ENCODE results near the gene NHLRC4.

- TF ChIP-seq CTCF (IDR thresholded peaks at IDR 0.05) (no peak), POLR2A (IDR thresholded peaks at IDR 0.05) (no peak)
These were observed 32.7 kb upstream of the NHLRC4 start for GRCh38 chr16:534135-534534.

All from stomach (tissue), 4 donors.